K562 (cell line): Measurements from ENCODE around the gene TRMT112. TPM values are rescaled to one million over a fixed set of nuclear protein-coding genes. Genes with fewer than 3 reads are reported as not detected.
A peak's percentile ranks its signal among the peaks of the same experiment; 100 is the strongest.

Experiments
- ARID2 ChIP-seq: fragments of 450-650 bp; IDR thresholded peaks from 2 replicates; pipeline ENCODE4 v1.6.1; 2017; ENCODE audit warnings: antibody characterized with exemption, mild to moderate bottlenecking
- CBX3 ChIP-seq, 2 experiments: IDR thresholded peaks; 1 replicate in 1 of 2; 2 replicates in 1 of 2; pipeline ENCODE4 v1.6.1; 2012; ENCODE audit warnings: inconsistent platforms in 2 of 2, low read length in 2 of 2, borderline replicate concordance in 1 of 2, control low read depth in 1 of 2
- GMEB1 ChIP-seq: fragments of 250-450 bp; sonication (Bioruptor Pico); IDR thresholded peaks from 2 replicates; pipeline ENCODE4 v1.4.0; 2020; ENCODE audit warnings: mild to moderate bottlenecking
- MGA ChIP-seq: fragments of 450-650 bp; IDR thresholded peaks from 2 replicates; pipeline ENCODE4 v1.6.1; 2016; ENCODE audit warnings: mild to moderate bottlenecking, moderate library complexity
- MXI1 ChIP-seq: IDR thresholded peaks from 2 replicates; pipeline ENCODE4 v1.6.1; 2011; ENCODE audit warnings: low read depth, mild to moderate bottlenecking, improper control_type of control experiment, low read length
- NCOA2 ChIP-seq, 2 experiments: fragments of 450-650 bp; IDR thresholded peaks; 2 replicates each; pipeline ENCODE4 v1.6.1; 2018; ENCODE audit warnings: mild to moderate bottlenecking in 2 of 2, moderate library complexity in 1 of 2; ENCODE audit not compliant: partially characterized antibody in 2 of 2
- polyA plus RNA-seq, 8 experiments: library from polyadenylated mRNA; depleted of rRNA in 4 of 8; stranded (reverse) in 5 of 8; unstranded in 3 of 8; fragments of >200 nt; fragmentation: Nextera tagmentation in 2 of 8; fragmentation: Illumina TruSeq in 1 of 8; extraction: Ambion mirVana in 2 of 8; extraction: Trizol in 1 of 8; gene quantifications; 2 replicates each; pipeline versions ENCODE4 v1.2.1 to v1.2.3, GENCODE V29; 2011 to 2014; ENCODE audit warnings: inconsistent platforms in 1 of 8, missing spikeins in 1 of 8
- total RNA-seq, 7 experiments: library from RNA; depleted of rRNA in 6 of 7; stranded (reverse); fragments of >200 nt in 6 of 7; fragmentation: Illumina TruSeq in 2 of 7; extraction: Trizol in 2 of 7; gene quantifications; 2 replicates each; pipeline versions ENCODE4 v1.2.1 to v1.2.3, GENCODE V29; 2011 to 2021; ENCODE audit warnings: low replicate concordance in 1 of 7
- TF ChIP-seq, protein P1 (sequence below): fragments of 450-650 bp; formaldehyde crosslinking; conservative IDR thresholded peaks from 2 replicates; pipeline ENCODE4 v1.4.0; 2022; ENCODE audit warnings: mild to moderate bottlenecking, missing genetic modification characterization
- TF ChIP-seq, protein P2 (sequence below): fragments of 450-650 bp; formaldehyde crosslinking; IDR thresholded peaks from 2 replicates; pipeline ENCODE4 v1.4.0; 2020; ENCODE audit warnings: mild to moderate bottlenecking, moderate library complexity

TRMT112 gene
- total and polyA plus RNA-seq, 9 of the 15 experiments (the other 6 are each of a cell fraction or from before 2014, with no cell fraction given), result 162 to 444 (median 300) TPM

DNA sequence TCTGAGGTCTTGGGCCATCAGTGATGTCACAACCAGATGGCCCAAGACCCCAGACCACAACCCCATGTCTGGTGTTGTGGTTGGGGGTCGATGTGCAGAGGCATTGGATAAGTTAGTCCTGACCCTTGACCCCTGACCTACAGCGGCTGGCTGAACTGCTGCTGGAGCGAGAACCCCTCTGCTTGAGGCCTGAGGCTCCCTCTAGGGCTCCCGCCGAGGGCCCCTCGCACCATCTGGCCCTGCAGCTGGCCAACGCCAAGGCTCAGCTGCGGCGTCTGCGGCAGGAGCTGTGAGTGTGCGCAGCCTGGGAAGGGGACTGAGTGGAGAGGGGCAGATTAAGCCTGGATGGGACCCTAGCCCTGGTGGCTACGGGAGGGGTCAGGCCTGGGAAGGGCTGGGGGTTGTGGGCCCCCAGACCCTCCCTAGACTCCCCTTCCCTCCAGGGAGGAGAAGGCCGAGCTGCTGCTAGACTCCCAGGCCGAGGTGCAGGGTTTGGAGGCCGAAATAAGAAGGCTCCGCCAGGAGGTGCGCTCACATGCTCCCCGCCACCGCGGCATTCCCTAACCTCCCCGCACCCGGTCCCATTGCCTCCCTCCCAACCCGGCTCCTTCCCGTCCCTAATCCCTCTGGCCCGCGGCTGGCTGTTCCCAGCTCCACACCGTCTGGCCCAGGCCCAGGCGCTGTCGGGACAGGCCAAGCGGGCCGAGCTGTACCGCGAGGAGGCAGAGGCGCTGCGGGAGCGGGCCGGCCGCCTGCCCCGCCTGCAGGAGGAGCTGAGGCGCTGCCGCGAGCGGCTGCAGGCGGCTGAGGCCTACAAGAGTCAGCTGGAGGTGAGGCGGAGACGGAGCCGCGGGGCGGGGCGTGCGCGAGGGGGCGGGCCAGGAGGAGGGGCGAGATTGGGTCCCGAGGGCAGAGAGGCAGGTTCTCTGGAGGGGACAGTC, 24.8 kb upstream of the TRMT112 start (continued):
- TF ChIP-seq GMEB1 (CRISPR knock-in tag) (no peak), NCOA2 (IDR thresholded peaks at IDR 0.05; ENCODE audit: partially characterized antibody in 2 of 2) (no peak), MXI1 (peak; percentile 22; the same call in 1 of the 2 replicates), ARID2 (no peak), MGA (peak; percentile 86; the same call in 1 of the 2 replicates), CBX3 (IDR thresholded peaks at IDR 0.05; ENCODE audit: borderline replicate concordance in 1 of 2, low read length in 2 of 2) (no peak)
- TF ChIP-seq, protein P1, sequence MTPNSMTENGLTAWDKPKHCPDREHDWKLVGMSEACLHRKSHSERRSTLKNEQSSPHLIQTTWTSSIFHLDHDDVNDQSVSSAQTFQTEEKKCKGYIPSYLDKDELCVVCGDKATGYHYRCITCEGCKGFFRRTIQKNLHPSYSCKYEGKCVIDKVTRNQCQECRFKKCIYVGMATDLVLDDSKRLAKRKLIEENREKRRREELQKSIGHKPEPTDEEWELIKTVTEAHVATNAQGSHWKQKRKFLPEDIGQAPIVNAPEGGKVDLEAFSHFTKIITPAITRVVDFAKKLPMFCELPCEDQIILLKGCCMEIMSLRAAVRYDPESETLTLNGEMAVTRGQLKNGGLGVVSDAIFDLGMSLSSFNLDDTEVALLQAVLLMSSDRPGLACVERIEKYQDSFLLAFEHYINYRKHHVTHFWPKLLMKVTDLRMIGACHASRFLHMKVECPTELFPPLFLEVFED, result no peak
- TF ChIP-seq, protein P2, sequence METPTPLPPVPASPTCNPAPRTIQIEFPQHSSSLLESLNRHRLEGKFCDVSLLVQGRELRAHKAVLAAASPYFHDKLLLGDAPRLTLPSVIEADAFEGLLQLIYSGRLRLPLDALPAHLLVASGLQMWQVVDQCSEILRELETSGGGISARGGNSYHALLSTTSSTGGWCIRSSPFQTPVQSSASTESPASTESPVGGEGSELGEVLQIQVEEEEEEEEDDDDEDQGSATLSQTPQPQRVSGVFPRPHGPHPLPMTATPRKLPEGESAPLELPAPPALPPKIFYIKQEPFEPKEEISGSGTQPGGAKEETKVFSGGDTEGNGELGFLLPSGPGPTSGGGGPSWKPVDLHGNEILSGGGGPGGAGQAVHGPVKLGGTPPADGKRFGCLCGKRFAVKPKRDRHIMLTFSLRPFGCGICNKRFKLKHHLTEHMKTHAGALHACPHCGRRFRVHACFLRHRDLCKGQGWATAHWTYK (CRISPR knock-in tag), result peak; percentile 85
